ENCODE results near the gene CDC16. TPM values are rescaled to one million over a fixed set of nuclear protein-coding genes. Genes with fewer than 3 reads are reported as not detected.
"Not testable (repeated sequence)": the region's sequence is repeated elsewhere in the genome, so short reads cannot be mapped to it uniquely, and the experiment has no call there.

The CDC16 gene
- total RNA-seq, 1 donor from 2014 or later: 28.8 TPM

DNA sequence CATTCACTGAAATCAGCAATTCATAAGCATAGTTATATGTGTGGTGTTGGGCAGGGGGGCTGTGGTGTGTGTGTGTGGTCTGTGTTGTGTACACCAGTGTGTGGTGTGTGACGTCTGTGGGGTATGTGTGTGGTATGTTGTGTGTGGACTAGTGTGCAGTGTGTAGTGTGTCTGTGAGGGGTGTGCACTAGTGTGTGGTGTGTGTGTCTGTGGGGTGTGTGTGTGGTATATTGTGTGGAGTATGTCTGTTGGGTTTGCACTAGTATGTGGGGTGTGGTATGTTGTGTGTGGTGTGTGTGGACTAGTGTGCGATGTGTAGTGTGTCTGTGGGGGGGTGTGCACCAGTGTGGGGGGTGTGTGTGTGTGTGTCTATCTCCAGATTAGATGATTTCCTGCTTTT is 7.2 kb upstream of the CDC16 start:
- DNase-seq (ENCODE audit: low read depth in 2 of 2): no peak

DNA sequence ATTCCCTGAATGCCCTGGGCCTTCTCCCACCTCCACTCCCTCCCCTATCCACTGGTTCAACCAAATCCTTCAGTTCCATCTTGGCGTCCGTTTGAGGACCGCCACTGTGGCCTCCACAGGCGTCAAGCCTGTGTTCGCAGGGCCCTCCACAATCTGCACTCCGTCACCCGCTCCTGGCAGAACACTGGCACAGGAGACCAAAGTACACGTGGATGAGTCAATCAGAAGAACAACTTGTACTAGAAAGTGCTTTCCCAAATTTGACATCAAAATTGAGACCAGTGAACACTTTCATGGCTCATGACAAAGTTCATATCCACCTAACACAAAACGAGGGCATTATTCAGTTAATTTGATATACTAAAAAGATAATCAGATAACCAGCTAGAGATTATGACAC is 6.5 kb upstream of the CDC16 start:
- no peak for DNase-seq (ENCODE audit: low read depth in 2 of 2)

GRCh38 chr13:114229506-114229905 is 5.2 kb upstream of the CDC16 start:
- DNase-seq (ENCODE audit: low read depth in 2 of 2): no peak

DNA sequence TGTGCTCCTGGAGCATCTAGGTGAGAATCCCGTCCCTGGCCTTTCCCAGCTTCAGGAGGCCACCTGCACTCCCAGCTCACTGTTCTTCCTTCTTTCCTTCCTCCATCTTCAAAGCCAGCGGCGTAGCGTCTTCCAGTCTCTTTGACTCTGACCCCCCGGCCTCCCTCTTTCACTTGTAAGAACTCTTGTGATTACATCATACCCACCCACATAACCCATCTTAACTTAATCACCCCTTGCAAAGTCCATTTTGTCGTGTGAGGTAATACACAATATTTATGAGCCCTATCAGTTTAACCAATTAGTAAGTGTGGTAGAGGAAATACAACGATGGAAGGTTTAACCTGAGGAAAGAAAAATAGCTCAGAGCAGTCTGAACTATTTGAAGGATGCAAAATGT is 4.6 kb upstream of the CDC16 start:
- DNase-seq (ENCODE audit: low read depth in 2 of 2): no peak

- no peak for DNase-seq (ENCODE audit: low read depth in 2 of 2)
These were observed 4.1 kb upstream of the CDC16 start for GRCh38 chr13:114230575-114230974.

- no peak for DNase-seq (ENCODE audit: low read depth in 2 of 2)
These were observed 2.8 kb upstream of the CDC16 start for GRCh38 chr13:114231886-114232285.

GRCh38 chr13:114234266-114234644 is 442 bp upstream of the CDC16 start:
- no peak for DNase-seq (ENCODE audit: low read depth in 2 of 2)

GRCh38 chr13:114235697-114236096 is 1.0 kb downstream of the CDC16 start:
- peak in 1 of 2 donors; percentile 12 for DNase-seq (ENCODE audit: low read depth in 2 of 2)

DNA sequence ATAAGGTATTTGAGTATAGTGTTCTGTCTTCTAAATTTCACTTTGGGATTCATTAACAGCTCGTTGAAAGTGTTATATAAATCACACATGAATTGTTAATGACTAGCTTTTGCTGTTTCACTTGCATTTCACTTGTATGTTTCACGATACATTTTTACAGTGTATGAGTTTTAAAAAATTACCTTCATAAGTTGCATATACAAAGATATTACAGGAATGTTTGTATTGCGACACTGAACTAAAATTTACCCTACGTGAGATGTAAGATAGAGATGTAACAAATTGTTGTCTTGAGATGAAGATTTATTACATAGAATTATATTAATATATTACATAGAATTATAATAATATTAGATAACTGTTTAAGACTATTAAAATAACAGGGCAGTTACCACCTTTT is 1.5 kb downstream of the CDC16 start:
- DNase-seq (ENCODE audit: low read depth in 2 of 2): no peak

DNA sequence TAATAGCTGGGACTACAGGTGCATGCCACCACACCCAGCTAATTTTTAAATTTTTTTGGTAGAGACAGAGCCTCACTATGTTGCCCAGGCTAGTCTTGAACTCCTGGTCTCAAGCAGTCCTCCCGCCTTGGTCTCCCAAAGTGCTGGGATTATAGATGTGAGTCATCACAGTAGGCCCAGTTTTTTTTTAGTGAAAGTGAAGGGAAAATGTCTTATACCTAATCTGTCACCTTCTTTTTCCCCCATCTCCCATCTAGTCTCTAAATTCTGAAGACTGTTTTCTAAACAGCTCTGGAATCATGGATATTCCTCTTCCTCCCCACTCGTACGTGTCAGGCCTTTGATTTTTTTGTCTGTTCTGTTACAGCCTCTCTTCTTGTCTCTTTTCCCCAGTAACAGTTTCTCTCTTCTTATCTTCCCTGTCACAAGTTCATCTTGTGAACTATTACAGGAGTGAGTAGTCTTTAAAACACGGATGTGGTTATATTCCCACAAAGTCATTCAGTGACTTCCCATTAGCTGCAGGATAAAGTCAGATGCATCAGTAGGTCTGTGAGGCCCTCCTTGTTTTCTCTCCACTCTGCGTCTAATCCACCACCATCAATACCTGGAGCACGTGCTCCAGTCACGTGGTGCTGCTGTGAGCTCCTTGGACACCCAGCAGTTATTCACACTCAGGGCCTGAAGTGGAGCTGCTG is 2.9 kb downstream of the CDC16 start:
- DNase-seq (ENCODE audit: low read depth in 2 of 2): no peak

DNA sequence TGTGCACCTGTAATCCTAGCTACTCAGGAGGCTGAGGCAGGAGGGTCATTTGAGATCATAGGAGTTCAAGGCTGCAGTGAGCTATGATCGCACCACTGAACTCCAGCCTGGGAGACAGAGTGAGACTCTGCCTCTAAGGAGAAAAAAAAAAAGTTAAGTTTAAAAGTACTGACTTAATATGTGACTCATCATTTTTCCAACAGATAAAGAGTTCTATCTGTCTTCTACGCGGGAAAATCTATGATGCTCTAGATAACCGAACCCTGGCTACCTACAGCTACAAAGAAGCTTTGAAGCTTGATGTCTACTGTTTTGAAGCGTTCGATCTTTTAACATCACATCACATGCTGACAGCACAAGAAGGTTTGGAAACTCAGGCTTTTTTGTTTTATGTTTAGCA is 7.2 kb downstream of the CDC16 start:
- no peak for DNase-seq (ENCODE audit: low read depth in 2 of 2)

GRCh38 chr13:114243971-114244370 is 9.3 kb downstream of the CDC16 start:
- DNase-seq (ENCODE audit: low read depth in 2 of 2): no peak

DNA sequence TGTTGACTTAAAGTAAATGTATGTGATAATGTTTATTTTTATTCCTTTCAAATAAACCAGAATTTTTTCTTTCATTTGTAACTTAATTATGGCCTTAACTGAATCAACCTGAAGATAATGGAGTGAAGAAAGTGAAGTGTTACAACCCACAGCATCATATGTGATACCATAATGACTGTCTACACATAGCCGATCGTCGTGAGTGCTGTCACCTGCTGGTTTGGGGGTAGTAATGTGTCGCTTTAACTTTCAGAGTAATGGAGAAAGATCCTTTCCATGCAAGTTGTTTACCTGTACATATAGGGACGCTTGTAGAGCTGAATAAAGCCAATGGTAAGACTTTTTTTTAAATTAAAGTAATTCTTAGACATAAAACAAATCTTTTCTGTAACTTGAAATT is 9.9 kb downstream of the CDC16 start:
- no peak for DNase-seq (ENCODE audit: low read depth in 2 of 2)

DNA sequence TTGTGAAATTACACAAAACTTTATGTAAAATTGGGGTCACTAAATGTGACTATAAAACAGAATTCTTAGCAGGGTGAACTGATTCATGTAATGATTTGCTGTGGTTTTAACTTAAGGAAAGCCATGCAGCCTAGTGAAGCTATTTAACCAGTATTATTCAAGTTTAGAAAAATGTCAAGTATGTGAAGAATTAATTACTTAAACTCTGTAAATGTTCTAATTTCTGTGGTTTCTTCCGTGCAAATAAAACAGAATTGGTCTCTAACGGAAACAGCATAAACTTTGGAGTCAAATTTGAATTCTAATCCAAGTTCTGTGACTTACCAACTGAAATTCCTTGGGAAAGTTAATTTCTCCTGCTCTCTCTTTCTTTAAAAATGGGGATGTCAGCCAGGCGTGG is 13.3 kb downstream of the CDC16 start:
- no peak for DNase-seq (ENCODE audit: low read depth in 2 of 2)

- no peak for DNase-seq (ENCODE audit: low read depth in 2 of 2)
These were observed 14.4 kb downstream of the CDC16 start for GRCh38 chr13:114249077-114249476.

- not testable (repeated sequence) for DNase-seq (ENCODE audit: low read depth in 2 of 2)
These were observed 17.1 kb downstream of the CDC16 start for GRCh38 chr13:114251639-114252440.

GRCh38 chr13:114256547-114256946 is 21.9 kb downstream of the CDC16 start:
- DNase-seq (ENCODE audit: low read depth in 2 of 2): no peak

DNA sequence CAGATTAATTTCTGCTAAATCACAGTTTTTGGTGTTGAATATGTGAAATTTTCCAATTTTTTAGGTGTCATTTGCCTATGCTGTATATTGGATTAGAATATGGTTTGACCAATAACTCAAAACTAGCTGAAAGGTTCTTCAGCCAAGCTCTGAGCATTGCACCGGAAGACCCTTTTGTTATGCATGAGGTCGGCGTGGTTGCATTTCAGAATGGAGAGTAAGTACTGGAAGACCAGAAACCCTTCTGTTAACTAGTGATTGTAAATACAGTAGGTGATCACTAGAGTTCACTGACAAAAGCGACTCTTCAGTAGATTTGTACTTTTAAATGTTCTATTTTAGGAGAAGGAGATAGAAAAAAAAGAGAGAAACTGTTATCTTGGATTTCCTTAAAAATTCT is 22.3 kb downstream of the CDC16 start:
- DNase-seq (ENCODE audit: low read depth in 2 of 2): no peak

- DNase-seq (ENCODE audit: low read depth in 2 of 2): no peak
These were observed 23.9 kb downstream of the CDC16 start for GRCh38 chr13:114258589-114258988.

DNA sequence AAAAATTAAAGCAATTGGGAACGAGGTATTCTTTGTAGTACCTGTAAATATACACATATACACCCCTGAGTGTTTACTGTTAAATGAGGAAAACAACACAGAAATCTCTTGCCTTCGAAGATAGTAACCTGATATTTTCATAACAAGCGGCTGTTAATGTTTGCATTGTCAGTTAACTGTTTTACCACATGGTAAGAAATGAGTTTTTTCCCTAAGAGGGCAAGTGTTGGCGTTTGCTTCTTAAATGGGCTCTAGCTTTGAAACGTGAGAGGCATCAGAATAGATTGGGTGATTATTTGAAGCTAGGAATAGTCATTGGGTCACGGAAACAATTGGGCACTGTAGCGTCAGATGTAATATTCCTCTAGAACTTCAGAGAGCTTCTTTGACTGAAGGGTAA is 24.7 kb downstream of the CDC16 start:
- DNase-seq (ENCODE audit: low read depth in 2 of 2): no peak

- no peak for DNase-seq (ENCODE audit: low read depth in 2 of 2)
These were observed 25.3 kb downstream of the CDC16 start for GRCh38 chr13:114259974-114260373.

GRCh38 chr13:114260814-114261213 is 26.1 kb downstream of the CDC16 start:
- DNase-seq (ENCODE audit: low read depth in 2 of 2): no peak

- DNase-seq (ENCODE audit: low read depth in 2 of 2): no peak
These were observed 26.8 kb downstream of the CDC16 start for GRCh38 chr13:114261328-114261965.
